GM19023 (cell line): ENCODE data around the gene PCDHB4.
"Not testable (repeated sequence)": the region's sequence is repeated elsewhere in the genome, so short reads cannot be mapped to it uniquely, and the experiment has no call there.

Experiments
- ATAC-seq: cut with Tn5 transposase; IDR thresholded peaks from one replicate; pipeline ENCODE4 v1.9.1; 2021; ENCODE audit warnings: mild to moderate bottlenecking, moderate library complexity; ENCODE audit not compliant: unreplicated experiment

PCDHB4 gene

DNA sequence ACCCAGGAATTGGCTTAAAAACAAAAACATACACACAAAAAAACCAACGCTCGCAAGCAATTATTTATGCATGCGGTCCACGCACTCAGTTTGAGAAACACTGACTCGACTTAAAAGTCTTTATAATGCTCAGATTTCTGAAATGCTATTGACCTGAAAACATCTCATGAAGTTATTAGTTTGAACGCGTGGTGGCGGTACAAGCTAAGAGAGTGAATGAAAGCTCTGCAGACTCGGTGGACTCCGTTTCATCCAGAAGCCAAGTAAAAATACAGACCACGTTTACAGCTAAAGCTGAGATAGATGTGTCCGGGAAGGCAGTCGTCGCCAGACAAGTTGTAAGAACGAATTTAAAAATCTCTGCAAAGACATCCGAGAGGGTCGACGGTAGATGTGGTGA lies 28.2 kb downstream of the PCDHB4 start, which contains the start of gene PCDHB6:
Gene PCDHB6 (plus strand): TSS at position 246 of the 400 bp plus-strand sequence. CDS start 201 bp downstream, outside the sequence.
- no peak for ATAC-seq

- no peak for ATAC-seq
Observed at GRCh38 chr5:141150224-141150992, 28.8 kb downstream of the PCDHB4 start.

DNA sequence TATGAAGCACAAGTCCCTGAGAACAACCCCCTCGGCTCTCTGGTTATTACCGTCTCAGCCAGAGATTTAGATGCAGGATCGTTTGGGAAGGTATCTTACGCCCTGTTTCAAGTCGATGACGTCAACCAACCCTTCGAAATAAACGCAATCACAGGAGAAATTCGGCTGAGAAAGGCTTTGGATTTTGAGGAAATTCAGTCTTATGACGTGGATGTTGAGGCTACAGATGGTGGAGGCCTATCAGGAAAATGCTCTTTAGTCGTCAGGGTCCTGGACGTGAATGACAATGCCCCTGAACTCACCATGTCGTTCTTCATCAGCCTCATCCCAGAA lies 29.3 kb downstream of the PCDHB4 start:
- ATAC-seq, result no peak

DNA sequence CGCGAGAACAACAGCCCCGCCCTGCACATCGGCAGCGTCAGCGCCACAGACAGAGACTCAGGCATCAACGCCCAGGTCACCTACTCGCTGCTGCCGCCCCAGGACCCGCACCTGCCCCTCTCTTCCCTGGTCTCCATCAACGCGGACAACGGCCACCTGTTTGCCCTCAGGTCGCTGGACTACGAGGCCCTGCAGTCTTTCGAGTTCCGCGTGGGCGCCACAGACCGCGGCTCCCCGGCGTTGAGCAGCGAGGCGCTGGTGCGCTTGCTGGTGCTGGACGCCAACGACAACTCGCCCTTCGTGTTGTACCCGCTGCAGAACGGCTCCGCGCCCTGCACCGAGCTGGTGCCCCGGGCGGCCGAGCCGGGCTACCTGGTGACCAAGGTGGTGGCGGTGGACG lies 30.0 kb downstream of the PCDHB4 start:
- not testable (repeated sequence) for ATAC-seq

- not testable (repeated sequence) for ATAC-seq
Observed at GRCh38 chr5:141152096-141152495, 30.5 kb downstream of the PCDHB4 start.

DNA sequence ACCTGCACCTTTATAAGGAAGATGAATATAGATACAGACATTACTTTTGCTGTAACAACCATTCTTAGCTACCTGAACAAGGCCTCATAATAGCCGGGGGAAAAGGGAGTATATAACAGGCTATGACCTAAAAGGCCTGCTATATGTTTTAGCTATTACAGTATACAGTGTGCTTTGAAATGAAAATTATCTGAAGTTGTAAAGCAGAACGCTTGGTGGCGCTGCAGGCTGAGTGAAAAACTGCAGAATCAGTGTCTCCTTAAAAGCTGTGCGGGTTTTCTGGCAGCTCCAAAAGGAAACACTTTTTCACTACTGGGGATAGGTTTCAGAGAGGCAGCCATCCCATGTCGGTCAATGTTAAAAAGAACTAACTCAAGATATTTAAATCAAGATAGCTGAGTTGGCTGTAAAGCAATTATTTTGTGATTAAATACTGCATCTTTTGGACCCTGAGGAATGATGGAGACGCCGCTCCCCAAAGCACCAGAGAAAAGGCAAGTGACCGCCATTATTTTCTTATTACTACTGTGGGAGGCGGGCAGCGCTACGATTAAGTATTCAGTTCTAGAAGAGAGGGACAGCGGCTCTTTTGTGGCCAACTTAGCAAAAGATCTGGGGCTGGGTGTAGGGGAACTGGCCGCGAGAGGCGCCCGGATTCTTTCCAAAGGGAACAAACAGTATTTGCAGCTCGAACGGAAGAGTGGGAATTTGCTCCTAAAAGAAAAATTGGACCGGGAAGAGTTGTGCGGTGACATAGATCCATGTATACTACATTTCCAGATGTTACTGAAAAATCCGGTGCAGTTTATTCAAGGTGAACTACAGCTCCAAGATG lies 34.1 kb downstream of the PCDHB4 start:
- no peak for ATAC-seq

DNA sequence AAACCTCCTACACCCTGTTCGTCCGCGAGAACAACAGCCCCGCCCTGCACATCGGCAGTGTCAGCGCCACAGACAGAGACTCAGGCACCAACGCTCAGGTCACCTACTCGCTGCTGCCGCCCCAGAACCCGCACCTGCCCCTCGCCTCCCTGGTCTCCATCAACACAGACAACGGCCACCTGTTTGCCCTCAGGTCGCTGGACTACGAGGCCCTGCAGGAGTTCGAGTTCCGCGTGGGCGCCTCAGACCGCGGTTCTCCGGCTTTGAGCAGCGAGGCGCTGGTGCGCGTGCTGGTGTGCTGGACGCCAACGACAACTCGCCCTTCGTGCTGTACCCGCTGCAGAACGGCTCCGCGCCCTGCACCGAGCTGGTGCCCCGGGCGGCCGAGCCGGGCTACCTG lies 35.7 kb downstream of the PCDHB4 start:
- not testable (repeated sequence) for ATAC-seq

DNA sequence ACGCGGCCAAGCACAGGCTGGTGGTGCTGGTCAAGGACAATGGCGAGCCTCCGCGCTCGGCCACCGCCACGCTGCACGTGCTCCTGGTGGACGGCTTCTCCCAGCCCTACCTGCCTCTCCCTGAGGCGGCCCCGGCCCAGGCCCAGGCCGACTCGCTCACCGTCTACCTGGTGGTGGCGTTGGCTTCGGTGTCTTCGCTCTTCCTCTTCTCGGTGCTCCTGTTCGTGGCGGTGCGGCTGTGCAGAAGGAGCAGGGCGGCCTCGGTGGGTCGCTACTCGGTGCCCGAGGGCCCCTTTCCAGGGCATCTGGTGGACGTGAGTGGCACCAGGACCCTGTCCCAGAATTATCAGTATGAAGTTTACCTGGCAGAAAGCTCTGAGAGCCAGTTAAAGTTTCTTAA lies 36.3 kb downstream of the PCDHB4 start:
- not testable (repeated sequence) for ATAC-seq

DNA sequence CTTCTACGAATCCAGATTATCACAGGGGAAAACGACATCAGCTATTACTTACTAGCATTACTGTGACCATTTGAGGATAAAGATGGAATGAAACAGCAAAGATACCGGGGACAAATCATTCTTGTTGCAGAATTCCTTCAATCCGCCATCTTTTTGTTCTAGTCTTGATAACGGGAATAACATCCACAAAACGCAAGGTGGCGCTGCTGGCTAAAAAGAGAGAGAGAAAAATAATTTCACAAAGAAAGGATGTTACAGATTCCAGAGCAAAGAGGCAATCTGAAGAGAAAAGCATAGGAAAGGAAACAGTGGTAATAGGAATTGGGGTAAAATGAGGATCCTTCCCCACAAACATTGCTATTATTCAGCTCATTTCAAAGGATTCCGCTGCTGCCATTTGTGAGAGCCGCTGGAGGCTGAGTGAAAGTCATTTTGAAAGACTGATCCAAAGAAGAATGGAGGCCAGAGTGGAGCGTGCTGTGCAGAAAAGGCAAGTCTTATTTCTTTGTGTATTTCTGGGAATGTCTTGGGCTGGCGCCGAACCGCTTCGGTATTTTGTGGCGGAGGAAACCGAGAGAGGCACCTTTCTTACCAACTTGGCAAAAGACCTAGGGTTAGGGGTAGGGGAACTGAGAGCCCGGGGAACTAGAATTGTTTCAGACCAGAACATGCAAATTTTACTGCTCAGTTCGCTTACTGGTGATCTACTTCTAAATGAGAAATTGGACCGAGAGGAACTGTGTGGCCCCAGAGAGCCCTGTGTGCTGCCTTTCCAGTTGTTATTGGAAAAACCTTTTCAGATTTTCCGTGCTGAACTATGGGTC lies 51.0 kb downstream of the PCDHB4 start, which contains the start of gene PCDHB7:
Gene PCDHB7 (plus strand): TSS at position 264 of the 824 bp plus-strand sequence. CDS start 192 bp downstream, at position 456.
- ATAC-seq, result no peak

DNA sequence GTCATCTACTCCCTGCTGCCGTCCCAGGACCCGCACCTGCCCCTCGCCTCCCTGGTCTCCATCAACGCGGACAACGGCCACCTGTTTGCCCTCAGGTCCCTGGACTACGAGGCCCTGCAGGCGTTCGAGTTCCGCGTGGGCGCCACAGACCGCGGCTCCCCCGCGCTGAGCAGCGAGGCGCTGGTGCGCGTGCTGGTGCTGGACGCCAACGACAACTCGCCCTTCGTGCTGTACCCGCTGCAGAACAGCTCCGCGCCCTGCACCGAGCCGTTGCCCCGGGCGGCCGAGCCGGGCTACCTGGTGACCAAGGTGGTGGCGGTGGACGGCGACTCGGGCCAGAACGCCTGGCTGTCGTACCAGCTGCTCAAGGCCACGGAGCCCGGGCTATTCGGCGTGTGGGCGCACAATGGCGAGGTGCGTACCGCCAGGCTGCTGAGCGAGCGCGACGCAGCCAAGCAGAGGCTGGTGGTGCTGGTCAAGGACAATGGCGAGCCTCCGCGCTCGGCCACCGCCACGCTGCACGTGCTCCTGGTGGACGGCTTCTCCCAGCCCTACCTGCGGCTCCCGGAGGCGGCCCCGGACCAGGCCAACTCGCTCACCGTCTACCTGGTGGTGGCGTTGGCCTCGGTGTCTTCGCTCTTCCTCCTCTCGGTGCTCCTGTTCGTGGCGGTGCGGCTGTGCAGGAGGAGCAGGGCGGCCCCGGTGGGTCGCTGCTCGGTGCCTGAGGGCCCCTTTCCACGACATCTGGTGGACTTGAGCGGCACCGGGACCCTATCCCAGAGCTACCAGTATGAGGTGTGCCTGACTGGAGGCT lies 52.9 kb downstream of the PCDHB4 start:
- ATAC-seq, result not testable (repeated sequence)
